Ammon's horn (tissue), 1 donor: Measurements from ENCODE around the gene RUNX3.
"Not testable (repeated sequence)": the region's sequence is repeated elsewhere in the genome, so short reads cannot be mapped to it uniquely, and the experiment has no call there.

Experiments used
- DNase-seq: peaks from one replicate; pipeline ENCODE4 v3.0.0-alpha.2; 2016; ENCODE audit warnings: low spot score

The RUNX3 gene

DNA sequence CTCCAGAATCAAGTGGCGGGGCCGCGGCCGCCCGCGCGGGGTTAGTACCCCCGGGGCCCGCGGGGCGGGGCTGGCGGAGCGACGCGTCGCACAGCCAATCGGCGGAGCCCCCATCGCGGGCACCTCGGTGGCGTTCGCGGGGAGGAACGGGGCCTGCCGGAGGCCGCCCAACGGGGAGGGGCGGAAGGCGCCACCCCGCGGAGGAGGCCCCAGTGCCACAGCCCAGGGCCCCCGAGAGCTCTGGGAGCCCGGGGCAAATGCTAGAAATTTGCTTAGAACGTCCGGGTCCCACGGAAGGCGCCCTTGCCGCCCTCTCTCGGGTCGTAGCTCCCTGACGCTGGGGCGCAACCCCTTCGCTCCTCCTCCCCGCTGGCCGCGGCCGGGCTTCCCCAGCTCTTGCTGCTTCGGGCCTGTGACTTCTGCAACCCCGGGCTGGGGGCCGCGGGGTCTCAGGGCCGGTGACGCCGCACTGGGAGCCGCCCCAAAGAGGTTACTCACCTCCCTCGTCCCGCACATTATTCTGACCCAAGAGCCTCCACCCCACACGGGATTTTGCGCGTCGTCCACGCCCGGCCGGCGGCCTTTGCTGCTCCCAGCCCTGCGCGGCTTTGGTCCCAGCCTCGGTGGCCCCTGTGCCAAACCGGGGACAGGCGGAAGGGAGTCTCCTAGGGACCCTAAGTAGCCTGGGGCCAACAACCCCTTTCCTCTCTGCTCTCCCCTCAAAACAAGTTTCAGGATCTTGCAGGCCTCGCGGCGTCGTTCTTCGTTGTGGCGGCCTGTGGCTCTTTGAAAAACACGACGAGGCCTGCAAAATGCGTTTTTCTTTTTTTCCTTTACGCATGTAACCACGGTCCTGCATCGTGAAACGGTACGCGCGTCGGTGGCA lies at the start of gene RUNX3:
RUNX3 (minus strand) TSS at position 17 of the 886 bp plus-strand sequence. CDS start 408 bp downstream, outside the sequence.
- peak; percentile 23 for DNase-seq

- not testable (repeated sequence) for DNase-seq
Measured at GRCh38 chr1:24979232-24979631, 49.2 kb upstream of the RUNX3 start.

DNA sequence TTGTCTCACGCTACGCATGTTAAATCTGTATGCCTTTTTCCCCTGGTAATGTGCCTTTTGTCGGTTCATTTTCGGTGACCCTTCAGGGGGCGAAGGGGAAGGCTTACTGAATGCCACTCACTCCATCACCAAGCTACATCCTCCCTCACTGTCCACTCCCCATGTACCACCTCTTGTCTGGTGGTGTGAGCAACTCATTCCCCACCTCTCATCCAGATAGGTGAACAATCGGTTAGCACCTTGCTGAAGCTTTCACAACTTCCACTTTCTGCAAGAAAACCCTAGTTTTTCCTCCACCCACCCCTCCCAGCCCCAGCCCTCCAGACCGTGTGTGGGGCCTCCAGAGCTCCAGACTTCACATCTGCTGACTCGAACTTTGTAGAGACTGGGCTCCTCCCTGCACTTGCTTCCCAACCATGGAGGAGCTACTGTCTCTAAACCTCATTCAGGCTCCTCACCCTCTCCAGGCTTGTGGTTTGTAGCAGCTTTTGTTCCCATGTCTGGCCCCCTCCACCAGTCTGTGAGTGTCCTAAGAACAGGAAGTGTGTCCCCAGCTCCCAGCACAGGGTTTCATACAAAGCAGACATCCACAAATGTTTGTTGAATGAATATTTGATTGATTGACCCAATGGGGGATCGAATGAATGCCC lies 48.4 kb upstream of the RUNX3 start:
- DNase-seq, result no peak

GRCh38 chr1:24975391-24975790 lies 45.3 kb upstream of the RUNX3 start:
- no peak for DNase-seq

DNA sequence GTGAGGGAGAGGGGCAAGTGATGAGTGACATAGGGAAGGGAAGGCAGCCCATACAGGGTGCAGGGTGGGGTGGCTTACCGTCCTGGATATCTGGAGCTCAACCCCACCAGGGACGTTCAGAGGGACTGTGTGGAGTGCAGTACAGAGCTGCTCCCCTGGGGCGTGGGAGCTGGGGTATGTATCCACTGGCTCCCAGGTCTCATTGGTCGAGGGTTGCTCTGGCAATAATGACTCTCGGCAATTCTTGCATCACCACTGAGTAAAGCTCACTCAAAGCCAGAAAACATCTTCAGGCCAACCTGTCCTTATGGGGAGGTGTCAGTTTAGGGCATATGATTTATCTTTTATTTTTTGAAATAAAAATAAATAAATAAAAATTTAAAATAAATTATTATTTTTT lies 43.2 kb upstream of the RUNX3 start:
- DNase-seq, result no peak

- DNase-seq, result no peak
Measured at GRCh38 chr1:24972915-24973242, 42.8 kb upstream of the RUNX3 start.

DNA sequence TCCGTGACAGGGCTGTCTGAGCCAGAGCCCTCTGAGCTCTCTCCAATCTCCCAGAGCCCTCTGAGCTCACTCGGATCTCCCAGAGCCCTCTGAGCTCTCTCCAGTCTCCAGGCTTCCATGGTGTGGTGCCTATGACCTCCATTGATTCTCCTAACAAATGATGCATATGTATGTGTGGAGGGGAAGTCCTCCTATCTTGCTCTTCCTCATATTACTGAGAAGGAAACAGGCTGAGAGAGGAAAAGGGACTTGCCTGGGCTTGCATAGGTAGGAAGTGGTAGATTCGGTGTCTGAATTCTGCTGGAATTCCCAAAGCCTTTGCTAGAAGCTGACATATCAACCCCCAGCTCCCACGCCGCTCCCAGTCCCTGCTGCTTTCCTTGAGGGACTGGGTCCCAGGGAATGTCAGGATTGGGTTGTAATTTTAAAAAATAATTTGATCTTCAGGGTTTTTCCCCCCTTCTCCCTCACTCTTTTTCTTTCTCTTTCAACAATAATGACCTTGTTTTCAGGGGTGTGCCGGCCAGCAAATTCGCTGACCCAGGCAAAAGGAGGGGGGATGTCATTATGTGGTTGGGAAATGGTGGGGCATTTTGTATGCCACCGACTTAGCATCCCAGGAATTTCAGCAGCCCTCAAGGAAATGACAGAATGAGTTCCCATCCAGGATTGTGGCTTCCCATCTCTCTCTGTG lies 42.3 kb upstream of the RUNX3 start:
- no peak for DNase-seq

- DNase-seq, result no peak
Measured at GRCh38 chr1:24970926-24971875, 41.1 kb upstream of the RUNX3 start.

GRCh38 chr1:24970399-24970753 lies 40.3 kb upstream of the RUNX3 start:
- DNase-seq, result no peak

GRCh38 chr1:24969596-24970398 lies 39.7 kb upstream of the RUNX3 start:
- DNase-seq, result no peak

GRCh38 chr1:24968941-24969585 lies 39.0 kb upstream of the RUNX3 start:
- DNase-seq, result no peak

DNA sequence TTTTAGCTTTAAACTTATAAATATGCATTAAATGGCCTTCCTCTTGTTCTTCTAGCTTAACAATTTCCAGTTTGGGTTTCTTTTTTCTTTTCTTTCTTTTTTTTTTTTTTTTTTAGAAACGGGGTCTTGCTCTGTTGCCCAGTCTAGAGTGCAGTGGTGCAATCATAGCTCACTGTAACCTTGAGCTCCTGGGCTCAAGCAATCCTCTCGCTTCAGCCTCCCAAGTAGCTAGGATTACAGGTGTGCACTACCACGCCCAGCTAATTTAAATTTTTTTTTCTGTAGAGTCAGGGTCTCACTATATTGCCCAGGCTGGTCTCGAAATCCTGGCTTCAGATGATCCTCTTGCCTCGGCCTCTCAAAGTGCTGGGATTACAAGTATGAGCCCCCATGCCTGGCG lies 37.9 kb upstream of the RUNX3 start:
- no peak for DNase-seq

DNA sequence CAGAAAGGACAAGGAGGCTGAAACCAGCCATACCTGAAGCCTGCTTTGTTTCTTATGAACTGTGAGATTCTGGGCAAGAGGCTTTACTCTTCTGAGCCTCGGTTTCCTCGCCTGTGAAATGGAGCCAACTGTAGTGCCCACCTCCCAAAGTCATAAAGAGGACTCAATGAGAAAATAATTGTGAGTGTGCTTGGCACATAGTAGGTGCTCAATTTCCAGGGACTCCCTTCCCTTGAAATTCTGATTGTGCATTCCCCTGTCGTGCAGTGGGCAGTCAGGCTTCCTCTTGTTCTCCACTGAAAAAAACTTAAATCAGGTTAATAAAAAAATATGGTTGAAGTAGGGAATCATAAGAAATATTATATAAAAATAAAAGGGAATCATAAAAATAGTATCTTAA lies 37.5 kb upstream of the RUNX3 start:
- DNase-seq, result no peak

DNA sequence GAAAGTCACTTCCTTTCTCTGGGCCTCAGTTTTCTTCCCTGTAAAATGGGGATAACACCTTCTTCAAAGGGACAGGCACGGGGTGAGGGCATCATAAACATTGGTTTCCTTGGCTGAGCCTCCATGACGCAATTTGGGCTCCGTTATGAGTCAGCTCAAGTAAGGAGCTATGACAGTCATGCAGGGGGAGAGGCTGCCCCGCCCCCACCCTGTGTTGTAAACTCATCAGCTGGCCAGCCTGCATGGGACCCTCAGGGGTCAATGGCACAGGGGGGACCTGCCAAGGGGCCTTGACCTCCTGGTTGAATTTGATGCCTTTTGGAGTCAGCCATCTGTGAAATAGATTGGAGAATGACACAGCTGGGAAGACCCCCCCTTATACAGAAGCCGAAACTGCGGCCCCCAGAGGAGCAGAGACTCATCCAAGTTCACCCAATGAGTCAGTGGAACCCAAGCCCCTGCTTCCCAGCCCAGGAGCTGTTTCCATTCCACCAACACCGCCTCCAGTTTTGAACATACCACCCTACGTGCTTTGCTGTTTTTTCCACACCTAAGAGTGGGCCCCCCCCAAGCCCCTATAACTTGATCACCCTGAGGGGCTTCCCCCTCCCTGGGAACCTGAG lies 36.8 kb upstream of the RUNX3 start:
- DNase-seq, result no peak

DNA sequence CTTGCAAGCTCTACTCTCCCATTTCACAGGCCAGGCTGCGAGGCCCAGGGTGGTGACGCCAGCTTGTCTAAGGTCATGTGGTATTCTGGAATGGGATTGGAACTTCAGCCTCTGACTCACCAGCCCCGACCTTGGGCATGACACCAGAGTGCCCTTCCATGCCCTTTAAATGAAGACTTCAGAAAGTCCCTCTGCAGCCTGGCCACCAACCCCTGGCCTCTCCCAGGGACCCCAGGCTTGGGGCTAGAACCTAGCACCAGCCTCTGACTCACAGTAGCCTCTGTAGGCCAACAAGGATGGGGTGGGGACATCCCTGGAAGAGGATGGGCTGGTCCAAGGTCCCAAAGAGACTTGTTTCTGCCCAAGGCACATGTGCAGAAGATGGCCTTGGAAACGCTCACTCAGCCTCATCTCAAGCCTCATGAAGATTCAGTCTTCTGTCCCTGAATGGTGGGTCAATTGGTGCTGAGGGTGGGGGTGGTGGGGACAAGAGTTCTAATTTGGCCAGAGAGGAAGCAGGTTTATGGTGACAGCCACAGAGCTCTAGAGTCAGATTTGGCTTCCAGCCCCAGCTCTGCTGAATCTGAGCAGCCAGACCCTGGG lies 36.1 kb upstream of the RUNX3 start:
- DNase-seq, result no peak

GRCh38 chr1:24965571-24965930 lies 35.5 kb upstream of the RUNX3 start:
- no peak for DNase-seq

GRCh38 chr1:24964811-24965570 lies 34.9 kb upstream of the RUNX3 start:
- peak; percentile 20 for DNase-seq

GRCh38 chr1:24963943-24964693 lies 34.0 kb upstream of the RUNX3 start:
- DNase-seq, result no peak
